ENCODE measurements around the gene THAP8.
"Not testable (repeated sequence)": the region's sequence is repeated elsewhere in the genome, so short reads cannot be mapped to it uniquely, and the experiment has no call there.

GRCh38 chr19:36068810-36069499 is 14.9 kb upstream of the THAP8 start:
- not testable (repeated sequence) for TF ChIP-seq NFIC (IDR thresholded peaks at IDR 0.05; ENCODE audit: low read depth, low read length); POLR2A (IDR thresholded peaks at IDR 0.05; ENCODE audit: low read depth, low read length); CTCF (IDR thresholded peaks at IDR 0.05 in 2 of 3, conservative IDR thresholded peaks at IDR 0.05 in 1 of 3; ENCODE audit: control insufficient read depth in 2 of 3, extremely low read depth in 1 of 3, insufficient read depth in 1 of 3, low read depth in 3 of 3, low read length in 3 of 3); PRDM15 (CRISPR knock-in tag; IDR thresholded peaks at IDR 0.05); ZNF384 (IDR thresholded peaks at IDR 0.05; ENCODE audit: borderline replicate concordance, low read depth, low read length); ZNF687 (IDR thresholded peaks at IDR 0.05); REST (IDR thresholded peaks at IDR 0.05; ENCODE audit: low read depth, low read length); NR2F1 (conservative IDR thresholded peaks at IDR 0.05); EZH2 (IDR thresholded peaks at IDR 0.05; ENCODE audit: borderline replicate concordance, control insufficient read depth, low read depth, low read length); LARP7 (IDR thresholded peaks at IDR 0.05); ZBTB40 (IDR thresholded peaks at IDR 0.05; ENCODE audit: borderline replicate concordance)
